HG03025 (cell line): ENCODE results near the gene SEPTIN1.
"Not testable (repeated sequence)": the region's sequence is repeated elsewhere in the genome, so short reads cannot be mapped to it uniquely, and the experiment has no call there.

Experiments used
- ATAC-seq: cut with Tn5 transposase; IDR thresholded peaks from one replicate; pipeline ENCODE4 v1.9.1; 2021; ENCODE audit warnings: mild to moderate bottlenecking, moderate library complexity; ENCODE audit not compliant: unreplicated experiment, low FRiP score

Gene SEPTIN1

GRCh38 chr16:30401768-30402425 is 19.5 kb upstream of the SEPTIN1 start:
- ATAC-seq: no peak

GRCh38 chr16:30399435-30400186 is 17.2 kb upstream of the SEPTIN1 start:
- no peak for ATAC-seq

- ATAC-seq: no peak
Measured at GRCh38 chr16:30398661-30399434, 16.5 kb upstream of the SEPTIN1 start.

GRCh38 chr16:30397776-30398660 is 15.7 kb upstream of the SEPTIN1 start:
- ATAC-seq: no peak

- no peak for ATAC-seq
Measured at GRCh38 chr16:30397056-30397455, 14.7 kb upstream of the SEPTIN1 start.

GRCh38 chr16:30396627-30397026 is 14.3 kb upstream of the SEPTIN1 start:
- ATAC-seq: not testable (repeated sequence)

GRCh38 chr16:30395992-30396585 is 13.7 kb upstream of the SEPTIN1 start:
- no peak for ATAC-seq

- ATAC-seq: no peak
Measured at GRCh38 chr16:30395155-30395991, 13.0 kb upstream of the SEPTIN1 start, which contains the start of gene ZNF48. Gene ZNF48 (plus strand): TSS chr16:30395420. CDS start chr16:30395795, 375 bp downstream.

- no peak for ATAC-seq
Measured at GRCh38 chr16:30394592-30395154, 12.3 kb upstream of the SEPTIN1 start.

- no peak for ATAC-seq
Measured at GRCh38 chr16:30383521-30383920, 1.2 kb upstream of the SEPTIN1 start.

GRCh38 chr16:30381291-30382041 is 895 bp downstream of the SEPTIN1 start:
- ATAC-seq: no peak

- no peak for ATAC-seq
Measured at GRCh38 chr16:30380803-30381208, 1.6 kb downstream of the SEPTIN1 start.

GRCh38 chr16:30380072-30380802 is 2.1 kb downstream of the SEPTIN1 start:
- no peak for ATAC-seq

- ATAC-seq: no peak
Measured at GRCh38 chr16:30379158-30379783, 3.1 kb downstream of the SEPTIN1 start.

- ATAC-seq: peak; percentile 70
Measured at GRCh38 chr16:30378236-30379157, 3.9 kb downstream of the SEPTIN1 start.

GRCh38 chr16:30377812-30378235 is 4.5 kb downstream of the SEPTIN1 start:
- ATAC-seq: peak; percentile 37
